ENCODE results near the gene ARHGDIG.
A peak's percentile ranks its signal among the peaks of the same experiment; 100 is the strongest.

ARHGDIG gene

GRCh38 chr16:280005-280460, 358 bp upstream of the ARHGDIG start:
- DNase-seq = no peak

- no peak for DNase-seq
These were observed 734 bp downstream of the ARHGDIG start for GRCh38 chr16:280991-281659.

GRCh38 chr16:281660-282255, 1.4 kb downstream of the ARHGDIG start:
- no peak for DNase-seq

- no peak for DNase-seq
These were observed 2.1 kb downstream of the ARHGDIG start for GRCh38 chr16:282491-282890.

GRCh38 chr16:283033-283805, 2.8 kb downstream of the ARHGDIG start, which contains the start of gene PDIA2:
PDIA2 (plus strand) TSS chr16:283164; CDS start chr16:283170, 6 bp downstream.
- DNase-seq = peak in 7 of 51 donors; percentile 3 to 62 (median 17)

- DNase-seq = no peak
These were observed 4.1 kb downstream of the ARHGDIG start for GRCh38 chr16:284204-285120.

GRCh38 chr16:285146-286055, 5.0 kb downstream of the ARHGDIG start:
- no peak for DNase-seq

- DNase-seq = no peak
These were observed 6.3 kb downstream of the ARHGDIG start for GRCh38 chr16:286491-287297.

GRCh38 chr16:287298-287811, 7.0 kb downstream of the ARHGDIG start:
- no peak for DNase-seq

GRCh38 chr16:287981-288920, 7.9 kb downstream of the ARHGDIG start:
- DNase-seq = no peak

- no peak for DNase-seq
These were observed 9.1 kb downstream of the ARHGDIG start for GRCh38 chr16:289395-289997.

GRCh38 chr16:290015-290680, 9.8 kb downstream of the ARHGDIG start:
- no peak for DNase-seq

GRCh38 chr16:290681-291405, 10.5 kb downstream of the ARHGDIG start:
- DNase-seq = no peak

- DNase-seq = no peak
These were observed 11.1 kb downstream of the ARHGDIG start for GRCh38 chr16:291539-291938.

GRCh38 chr16:293043-293775, 12.8 kb downstream of the ARHGDIG start:
- DNase-seq = no peak

Data from hypothalamus (tissue), 51 donors.